ENCODE measurements around the gene KCNG2. TPM values are rescaled to one million over a fixed set of nuclear protein-coding genes. Genes with fewer than 3 reads are reported as not detected.

The KCNG2 gene
- total RNA-seq, 1 donor from 2014 or later = not detected

DNA sequence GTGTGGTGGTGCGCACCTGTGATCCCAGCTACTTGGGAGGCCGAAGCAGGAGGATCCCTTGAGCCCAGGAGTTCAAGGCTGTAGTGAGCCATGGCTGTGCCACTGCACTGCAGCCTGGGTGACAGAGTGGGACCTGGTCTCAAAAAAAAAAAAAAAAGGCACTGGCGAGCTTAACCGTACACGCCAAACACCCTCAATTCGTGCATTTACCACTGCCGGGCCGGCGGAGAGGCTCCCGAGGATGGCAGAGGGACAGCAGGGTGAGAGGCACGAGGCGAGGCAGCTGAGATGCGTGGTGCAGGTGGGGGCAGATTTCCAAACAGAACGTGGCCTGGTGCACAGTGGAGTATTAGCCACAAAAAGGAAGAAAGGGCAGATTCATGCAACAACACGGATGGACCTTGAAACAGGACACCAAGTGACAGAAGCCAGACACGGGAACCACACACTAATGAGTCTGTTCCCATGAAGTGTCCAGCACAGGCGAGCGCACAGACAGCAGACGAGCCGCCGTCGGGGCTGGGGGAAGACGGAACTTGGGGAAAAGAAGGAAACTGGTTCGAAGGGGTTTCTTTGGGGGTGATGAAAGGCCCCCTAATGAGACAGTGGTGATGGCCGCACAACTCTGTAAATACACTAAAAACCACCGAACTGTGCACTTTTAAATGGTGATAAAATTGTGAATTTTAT lies 126.3 kb downstream of the KCNG2 start:
- no peaks in the 10 kb centered on the region for H3K27me3 Mint-ChIP-seq
- no peak overlapping the region for H3K27ac Mint-ChIP-seq
- TF ChIP-seq, protein P1, sequence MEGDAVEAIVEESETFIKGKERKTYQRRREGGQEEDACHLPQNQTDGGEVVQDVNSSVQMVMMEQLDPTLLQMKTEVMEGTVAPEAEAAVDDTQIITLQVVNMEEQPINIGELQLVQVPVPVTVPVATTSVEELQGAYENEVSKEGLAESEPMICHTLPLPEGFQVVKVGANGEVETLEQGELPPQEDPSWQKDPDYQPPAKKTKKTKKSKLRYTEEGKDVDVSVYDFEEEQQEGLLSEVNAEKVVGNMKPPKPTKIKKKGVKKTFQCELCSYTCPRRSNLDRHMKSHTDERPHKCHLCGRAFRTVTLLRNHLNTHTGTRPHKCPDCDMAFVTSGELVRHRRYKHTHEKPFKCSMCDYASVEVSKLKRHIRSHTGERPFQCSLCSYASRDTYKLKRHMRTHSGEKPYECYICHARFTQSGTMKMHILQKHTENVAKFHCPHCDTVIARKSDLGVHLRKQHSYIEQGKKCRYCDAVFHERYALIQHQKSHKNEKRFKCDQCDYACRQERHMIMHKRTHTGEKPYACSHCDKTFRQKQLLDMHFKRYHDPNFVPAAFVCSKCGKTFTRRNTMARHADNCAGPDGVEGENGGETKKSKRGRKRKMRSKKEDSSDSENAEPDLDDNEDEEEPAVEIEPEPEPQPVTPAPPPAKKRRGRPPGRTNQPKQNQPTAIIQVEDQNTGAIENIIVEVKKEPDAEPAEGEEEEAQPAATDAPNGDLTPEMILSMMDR (IDR thresholded peaks at IDR 0.05; ENCODE audit: unreplicated experiment) = no peak
- H3K36me3 Mint-ChIP-seq (ENCODE audit: insufficient read depth) = peaks cover 24% of the 10 kb centered on the region
- no peak overlapping the region for H3K4me3 Mint-ChIP-seq (ENCODE audit: low read depth)
- peaks cover 3% of the 10 kb centered on the region for H3K9me3 Mint-ChIP-seq (ENCODE audit: low read depth)
- no peak for DNase-seq (ENCODE audit: low spot score, unreplicated experiment)
- H3K4me1 Mint-ChIP-seq (ENCODE audit: low read depth) = no peaks in the 10 kb centered on the region

GRCh38 chr18:79924814-79925731 lies 127.3 kb downstream of the KCNG2 start:
- H3K4me1 Mint-ChIP-seq (ENCODE audit: low read depth) = no peaks in the 10 kb centered on the region
- peak overlapping the region; percentile 53 for H3K27ac Mint-ChIP-seq
- H3K36me3 Mint-ChIP-seq (ENCODE audit: insufficient read depth) = peaks cover 32% of the 10 kb centered on the region
- no peak overlapping the region for H3K4me3 Mint-ChIP-seq (ENCODE audit: low read depth)
- no peak for DNase-seq (ENCODE audit: low spot score, unreplicated experiment)
- TF ChIP-seq, protein P1 (IDR thresholded peaks at IDR 0.05; ENCODE audit: unreplicated experiment) = no peak
- no peaks in the 10 kb centered on the region for H3K27me3 Mint-ChIP-seq
- peaks cover 13% of the 10 kb centered on the region for H3K9me3 Mint-ChIP-seq (ENCODE audit: low read depth)

DNA sequence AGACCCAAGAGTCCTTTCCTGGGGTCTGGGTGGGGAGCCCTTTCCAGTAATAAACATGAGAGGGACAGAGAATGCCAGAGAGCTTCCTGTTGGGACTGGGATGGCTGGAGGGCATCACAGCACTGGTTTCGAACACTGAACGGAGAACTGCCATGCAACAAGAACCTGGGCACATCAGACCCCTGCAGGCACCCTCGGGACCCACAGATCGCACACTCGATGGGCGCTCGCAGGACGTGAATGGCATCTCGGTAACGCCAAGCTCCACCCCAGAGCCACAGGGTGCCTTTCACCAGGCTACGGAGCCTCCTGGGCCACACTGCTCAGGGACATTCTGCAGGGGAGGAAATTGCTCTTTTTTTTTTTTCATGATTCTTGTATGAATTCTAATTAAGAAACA lies 128.6 kb downstream of the KCNG2 start:
- TF ChIP-seq, protein P1 (IDR thresholded peaks at IDR 0.05; ENCODE audit: unreplicated experiment) = no peak
- no peak overlapping the region for H3K4me3 Mint-ChIP-seq (ENCODE audit: low read depth)
- DNase-seq (ENCODE audit: low spot score, unreplicated experiment) = no peak
- H3K9me3 Mint-ChIP-seq (ENCODE audit: low read depth) = peaks cover 20% of the 10 kb centered on the region
- H3K27ac Mint-ChIP-seq = no peak overlapping the region
- H3K27me3 Mint-ChIP-seq = no peaks in the 10 kb centered on the region
- H3K36me3 Mint-ChIP-seq (ENCODE audit: insufficient read depth) = peaks cover 40% of the 10 kb centered on the region
- no peaks in the 10 kb centered on the region for H3K4me1 Mint-ChIP-seq (ENCODE audit: low read depth)

DNA sequence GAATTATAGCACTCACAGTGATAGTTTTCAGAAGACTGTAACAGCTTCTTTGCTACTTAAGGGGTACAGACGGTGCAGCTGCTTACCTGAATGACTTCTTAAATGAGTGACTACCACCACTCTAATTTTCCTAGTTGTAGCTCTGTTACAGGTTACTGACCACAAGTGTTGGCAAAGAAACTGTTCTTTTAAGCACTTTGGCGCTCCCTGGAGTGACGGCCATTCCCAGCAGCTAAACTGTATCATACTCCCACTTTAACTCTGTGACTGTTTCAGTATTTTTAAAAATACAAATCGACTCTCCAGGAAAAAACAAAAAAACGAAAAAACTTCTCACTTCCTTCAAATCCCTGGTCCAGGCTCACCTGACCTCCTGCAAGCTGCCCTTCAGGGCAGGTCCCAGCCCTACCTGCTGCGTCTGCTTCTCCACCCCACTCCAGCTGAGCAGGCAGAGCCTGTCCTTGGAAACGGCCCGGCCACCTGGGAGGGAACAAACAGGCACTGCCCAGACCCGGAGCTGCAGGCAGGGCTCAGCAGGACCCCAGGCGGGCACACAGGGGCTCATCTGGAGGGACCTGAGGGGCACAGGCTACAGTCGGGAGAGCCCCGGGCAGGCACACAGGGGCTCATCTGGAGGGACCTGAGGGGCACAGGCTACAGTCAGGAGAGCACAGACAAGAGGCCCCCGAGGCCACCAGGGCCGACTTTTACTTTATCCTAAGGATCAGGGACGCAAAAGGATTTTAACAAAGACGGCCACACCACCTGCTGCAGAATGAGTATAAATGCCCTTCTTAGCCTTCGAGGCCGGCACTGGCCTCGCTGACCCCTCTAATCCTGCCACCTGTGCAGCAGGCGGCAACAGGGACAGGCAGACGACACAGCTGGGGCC lies 129.2 kb downstream of the KCNG2 start:
- no peak for DNase-seq (ENCODE audit: low spot score, unreplicated experiment)
- Mint-ChIP-seq H3K9me3 (ENCODE audit: low read depth) (peaks cover 23% of the 10 kb centered on the region), H3K4me3 (ENCODE audit: low read depth) (no peak overlapping the region), H3K27me3 (no peaks in the 10 kb centered on the region), H3K4me1 (ENCODE audit: low read depth) (no peaks in the 10 kb centered on the region), H3K36me3 (ENCODE audit: insufficient read depth) (peaks cover 39% of the 10 kb centered on the region), H3K27ac (peak overlapping the region; percentile 53)
- TF ChIP-seq, protein P1 (IDR thresholded peaks at IDR 0.05; ENCODE audit: unreplicated experiment) = no peak
